ENCODE data around the gene FXN. TPM values are rescaled to one million over a fixed set of nuclear protein-coding genes. Genes with fewer than 3 reads are reported as not detected.

FXN gene
- total RNA-seq, 2 experiments from 2014 or later = 12.2 to 12.9 TPM

DNA sequence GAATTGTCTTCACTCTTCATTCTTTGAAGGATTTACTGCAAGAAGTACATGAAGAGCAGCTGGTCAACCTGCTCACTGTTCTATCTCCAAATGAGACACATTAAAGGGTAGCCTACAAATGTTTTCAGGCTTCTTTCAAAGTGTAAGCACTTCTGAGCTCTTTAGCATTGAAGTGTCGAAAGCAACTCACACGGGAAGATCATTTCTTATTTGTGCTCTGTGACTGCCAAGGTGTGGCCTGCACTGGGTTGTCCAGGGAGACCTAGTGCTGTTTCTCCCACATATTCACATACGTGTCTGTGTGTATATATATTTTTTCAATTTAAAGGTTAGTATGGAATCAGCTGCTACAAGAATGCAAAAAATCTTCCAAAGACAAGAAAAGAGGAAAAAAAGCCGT, 37.6 kb downstream of the FXN start:
- Histone ChIP-seq H3K4me1 (ENCODE audit: insufficient read depth, low read length) (no peaks in the 10 kb centered on the region), H3K27ac (ENCODE audit: low read depth in 1 of 2, low read length in 2 of 2) (no peak overlapping the region), H3K4me3 (ENCODE audit: low read length) (no peak overlapping the region), H3K9me3 (ENCODE audit: control insufficient read depth in 1 of 2, insufficient read depth in 1 of 2, low read length in 2 of 2) (no peaks in the 10 kb centered on the region), H3K27me3 (ENCODE audit: control insufficient read depth in 1 of 2, insufficient read depth in 2 of 2, low read length in 2 of 2) (no peaks in the 10 kb centered on the region), H3K36me3 (ENCODE audit: insufficient read depth, low read length) (peaks cover 16% of the 10 kb centered on the region)
- Mint-ChIP-seq H3K4me3 (no peak overlapping the region), H3K9me3 (no peaks in the 10 kb centered on the region), H3K36me3 (ENCODE audit: low read depth) (peaks cover 60% of the 10 kb centered on the region), H3K4me1 (ENCODE audit: low read depth) (no peaks in the 10 kb centered on the region), H3K27ac (no peak overlapping the region), H3K27me3 (no peaks in the 10 kb centered on the region)
- intact Hi-C loops (cut with DNase I, micrococcal nuclease) = no loop called here
- ChIA-PET POLR2A (interaction anchor here (0.6 kb wide), 1 partner anchor 436 kb away, joined by 3 read pairs; no protein-coding TSS in a partner anchor), CTCF (interaction anchor here (0.7 kb wide), 1 partner anchor 10 kb away, joined by 3 read pairs; no protein-coding TSS in a partner anchor)
- no peak for DNase-seq
- ATAC-seq (ENCODE audit: poor library complexity) = no peak
- TF ChIP-seq, protein P1, sequence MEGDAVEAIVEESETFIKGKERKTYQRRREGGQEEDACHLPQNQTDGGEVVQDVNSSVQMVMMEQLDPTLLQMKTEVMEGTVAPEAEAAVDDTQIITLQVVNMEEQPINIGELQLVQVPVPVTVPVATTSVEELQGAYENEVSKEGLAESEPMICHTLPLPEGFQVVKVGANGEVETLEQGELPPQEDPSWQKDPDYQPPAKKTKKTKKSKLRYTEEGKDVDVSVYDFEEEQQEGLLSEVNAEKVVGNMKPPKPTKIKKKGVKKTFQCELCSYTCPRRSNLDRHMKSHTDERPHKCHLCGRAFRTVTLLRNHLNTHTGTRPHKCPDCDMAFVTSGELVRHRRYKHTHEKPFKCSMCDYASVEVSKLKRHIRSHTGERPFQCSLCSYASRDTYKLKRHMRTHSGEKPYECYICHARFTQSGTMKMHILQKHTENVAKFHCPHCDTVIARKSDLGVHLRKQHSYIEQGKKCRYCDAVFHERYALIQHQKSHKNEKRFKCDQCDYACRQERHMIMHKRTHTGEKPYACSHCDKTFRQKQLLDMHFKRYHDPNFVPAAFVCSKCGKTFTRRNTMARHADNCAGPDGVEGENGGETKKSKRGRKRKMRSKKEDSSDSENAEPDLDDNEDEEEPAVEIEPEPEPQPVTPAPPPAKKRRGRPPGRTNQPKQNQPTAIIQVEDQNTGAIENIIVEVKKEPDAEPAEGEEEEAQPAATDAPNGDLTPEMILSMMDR (IDR thresholded peaks at IDR 0.05) = no peak

DNA sequence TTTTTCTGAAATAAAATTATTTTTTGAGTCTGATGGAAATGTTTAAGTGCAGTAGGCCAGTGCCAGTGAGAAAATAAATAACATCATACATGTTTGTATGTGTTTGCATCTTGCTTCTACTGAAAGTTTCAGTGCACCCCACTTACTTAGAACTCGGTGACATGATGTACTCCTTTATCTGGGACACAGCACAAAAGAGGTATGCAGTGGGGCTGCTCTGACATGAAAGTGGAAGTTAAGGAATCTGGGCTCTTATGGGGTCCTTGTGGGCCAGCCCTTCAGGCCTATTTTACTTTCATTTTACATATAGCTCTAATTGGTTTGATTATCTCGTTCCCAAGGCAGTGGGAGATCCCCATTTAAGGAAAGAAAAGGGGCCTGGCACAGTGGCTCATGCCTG, 39.2 kb downstream of the FXN start:
- POLR2A ChIA-PET = no interaction called here
- Mint-ChIP-seq H3K27ac (no peak overlapping the region), H3K36me3 (ENCODE audit: low read depth) (peaks cover 55% of the 10 kb centered on the region), H3K27me3 (no peaks in the 10 kb centered on the region), H3K4me1 (ENCODE audit: low read depth) (no peaks in the 10 kb centered on the region), H3K9me3 (no peaks in the 10 kb centered on the region), H3K4me3 (no peak overlapping the region)
- Histone ChIP-seq H3K27ac (ENCODE audit: low read depth in 1 of 2, low read length in 2 of 2) (no peak overlapping the region), H3K4me1 (ENCODE audit: insufficient read depth, low read length) (no peaks in the 10 kb centered on the region), H3K9me3 (ENCODE audit: control insufficient read depth in 1 of 2, insufficient read depth in 1 of 2, low read length in 2 of 2) (no peaks in the 10 kb centered on the region), H3K27me3 (ENCODE audit: control insufficient read depth in 1 of 2, insufficient read depth in 2 of 2, low read length in 2 of 2) (no peaks in the 10 kb centered on the region), H3K36me3 (ENCODE audit: insufficient read depth, low read length) (peaks cover 7% of the 10 kb centered on the region), H3K4me3 (ENCODE audit: low read length) (no peak overlapping the region)
- ATAC-seq (ENCODE audit: poor library complexity) (no peak), DNase-seq (no peak)
- intact Hi-C loops (cut with DNase I, micrococcal nuclease) = no loop called here
- CTCF ChIA-PET = no interaction called here
- TF ChIP-seq, protein P1 (IDR thresholded peaks at IDR 0.05) = no peak

DNA sequence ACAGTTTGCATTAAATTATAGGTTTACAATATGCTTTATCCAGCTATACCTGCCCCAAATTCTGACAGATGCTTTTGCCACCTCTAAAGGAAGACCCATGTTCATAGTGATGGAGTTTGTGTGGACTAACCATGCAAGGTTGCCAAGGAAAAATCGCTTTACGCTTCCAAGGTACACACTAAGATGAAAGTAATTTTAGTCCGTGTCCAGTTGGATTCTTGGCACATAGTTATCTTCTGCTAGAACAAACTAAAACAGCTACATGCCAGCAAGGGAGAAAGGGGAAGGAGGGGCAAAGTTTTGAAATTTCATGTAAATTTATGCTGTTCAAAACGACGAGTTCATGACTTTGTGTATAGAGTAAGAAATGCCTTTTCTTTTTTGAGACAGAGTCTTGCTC, 41.0 kb downstream of the FXN start:
- Mint-ChIP-seq H3K9me3 (peaks cover 5% of the 10 kb centered on the region), H3K36me3 (ENCODE audit: low read depth) (peaks cover 47% of the 10 kb centered on the region), H3K4me3 (no peak overlapping the region), H3K27ac (no peak overlapping the region), H3K4me1 (ENCODE audit: low read depth) (no peaks in the 10 kb centered on the region), H3K27me3 (no peaks in the 10 kb centered on the region)
- Histone ChIP-seq H3K27me3 (ENCODE audit: control insufficient read depth in 1 of 2, insufficient read depth in 2 of 2, low read length in 2 of 2) (no peaks in the 10 kb centered on the region), H3K4me3 (ENCODE audit: low read length) (no peak overlapping the region), H3K36me3 (ENCODE audit: insufficient read depth, low read length) (peaks cover 7% of the 10 kb centered on the region), H3K4me1 (ENCODE audit: insufficient read depth, low read length) (no peaks in the 10 kb centered on the region), H3K27ac (ENCODE audit: low read depth in 1 of 2, low read length in 2 of 2) (no peak overlapping the region), H3K9me3 (ENCODE audit: control insufficient read depth in 1 of 2, insufficient read depth in 1 of 2, low read length in 2 of 2) (no peaks in the 10 kb centered on the region)
- CTCF ChIA-PET = interaction anchor here (1.4 kb wide), 1 partner anchor 41 kb away, joined by 3 read pairs; the partner anchor contains the start of gene FXN
- intact Hi-C loops (cut with DNase I, micrococcal nuclease) = no loop called here
- POLR2A ChIA-PET = no interaction called here
- no peak for ATAC-seq (ENCODE audit: poor library complexity)
- no peak for DNase-seq
- TF ChIP-seq, protein P1 (IDR thresholded peaks at IDR 0.05) = no peak

All from CD4-positive, alpha-beta T cell (primary cell).